Measurements from ENCODE around the gene TRIM36. TPM values are rescaled to one million over a fixed set of nuclear protein-coding genes. Genes with fewer than 3 reads are reported as not detected.

TRIM36 gene
- total RNA-seq, 1 donor from 2014 or later = 0.44 TPM

GRCh38 chr5:115096034-115096769 lies 73.5 kb downstream of the TRIM36 start:
- Histone ChIP-seq H3K4me3 (no peak overlapping the region), H3K9me3 (replicated peaks) (no peaks in the 10 kb centered on the region), H3K27me3 (ENCODE audit: low read depth) (peaks cover 30% of the 10 kb centered on the region), H3K36me3 (no peaks in the 10 kb centered on the region), H3K27ac (replicated peaks) (no peak overlapping the region), H3K4me1 (no peaks in the 10 kb centered on the region)
- intact Hi-C loops (cut with micrococcal nuclease) = loop anchor here (5.0 kb wide), 1 partner anchor 151 kb away; no protein-coding TSS in a partner anchor
- no peak for TF ChIP-seq CTCF (IDR thresholded peaks at IDR 0.05; ENCODE audit: borderline replicate concordance)
- no peak for DNase-seq

GRCh38 chr5:115087951-115088350 lies 81.8 kb downstream of the TRIM36 start:
- Histone ChIP-seq H3K4me1 (no peaks in the 10 kb centered on the region), H3K27ac (replicated peaks) (no peak overlapping the region), H3K27me3 (ENCODE audit: low read depth) (peaks cover 76% of the 10 kb centered on the region), H3K9me3 (replicated peaks) (no peaks in the 10 kb centered on the region), H3K36me3 (no peaks in the 10 kb centered on the region), H3K4me3 (no peak overlapping the region)
- no peak for TF ChIP-seq CTCF (IDR thresholded peaks at IDR 0.05; ENCODE audit: borderline replicate concordance)
- no peak for DNase-seq
- intact Hi-C loops (cut with micrococcal nuclease) = no loop called here

- no peak for TF ChIP-seq CTCF (IDR thresholded peaks at IDR 0.05; ENCODE audit: borderline replicate concordance)
- Histone ChIP-seq H3K4me1 (no peaks in the 10 kb centered on the region), H3K27me3 (ENCODE audit: low read depth) (peaks cover 74% of the 10 kb centered on the region), H3K27ac (replicated peaks) (no peak overlapping the region), H3K36me3 (no peaks in the 10 kb centered on the region), H3K9me3 (replicated peaks) (no peaks in the 10 kb centered on the region), H3K4me3 (no peak overlapping the region)
- no peak for DNase-seq
- intact Hi-C loops (cut with micrococcal nuclease) = no loop called here
Observed at GRCh38 chr5:115086473-115086872, 83.2 kb downstream of the TRIM36 start.

GRCh38 chr5:115084246-115084793 lies 85.4 kb downstream of the TRIM36 start:
- intact Hi-C loops (cut with micrococcal nuclease) = no loop called here
- no peak overlapping the region for H3K27ac ChIP-seq (replicated peaks)
- no peak for TF ChIP-seq CTCF (IDR thresholded peaks at IDR 0.05; ENCODE audit: borderline replicate concordance)
- no peak for DNase-seq
- H3K4me3 ChIP-seq = no peak overlapping the region
- H3K36me3 ChIP-seq = no peaks in the 10 kb centered on the region
- no peaks in the 10 kb centered on the region for H3K4me1 ChIP-seq
- no peaks in the 10 kb centered on the region for H3K9me3 ChIP-seq (replicated peaks)
- H3K27me3 ChIP-seq (ENCODE audit: low read depth) = peaks cover 53% of the 10 kb centered on the region

GRCh38 chr5:115079924-115080623 lies 89.6 kb downstream of the TRIM36 start:
- Histone ChIP-seq H3K36me3 (no peaks in the 10 kb centered on the region), H3K4me3 (no peak overlapping the region), H3K27ac (replicated peaks) (no peak overlapping the region), H3K4me1 (no peaks in the 10 kb centered on the region), H3K9me3 (replicated peaks) (no peaks in the 10 kb centered on the region), H3K27me3 (ENCODE audit: low read depth) (peaks cover 23% of the 10 kb centered on the region)
- no peak for DNase-seq
- intact Hi-C loops (cut with micrococcal nuclease) = no loop called here
- no peak for TF ChIP-seq CTCF (IDR thresholded peaks at IDR 0.05; ENCODE audit: borderline replicate concordance)

Other genes starting within 250 kb of the TRIM36 start
- gene PGGT1B, start 93.0 kb upstream of the TRIM36 start, total RNA-seq = 23.8 TPM
- 5.3 TPM for gene CCDC112, start 126.7 kb upstream of the TRIM36 start, total RNA-seq